Ramos (cell line): ENCODE measurements around the gene SHB.

Source experiments
- in situ Hi-C: fragments of 300-500 bp; cut with MboI; formaldehyde crosslinking; loops from one replicate; pipeline ENCODE4 v1.14.3; 2022; ENCODE audit warnings: low sequenced_read_pairs; ENCODE audit not compliant: unreplicated experiment

Gene SHB

GRCh38 chr9:38065369-38066075, 3.5 kb downstream of the SHB start:
- in situ Hi-C loops: no loop called here

GRCh38 chr9:38064842-38065368, 4.1 kb downstream of the SHB start:
- in situ Hi-C loops: loop anchor here (5.0 kb wide), 1 partner anchor 53 kb away; no protein-coding TSS in a partner anchor

GRCh38 chr9:38063363-38063707, 5.7 kb downstream of the SHB start:
- in situ Hi-C loops: loop anchor here (5.0 kb wide), 1 partner anchor 51 kb away; no protein-coding TSS in a partner anchor

GRCh38 chr9:38062498-38063362, 6.3 kb downstream of the SHB start:
- in situ Hi-C loops: loop anchor here (5.0 kb wide), 1 partner anchor 50 kb away; no protein-coding TSS in a partner anchor

GRCh38 chr9:38062106-38062497, 6.9 kb downstream of the SHB start:
- in situ Hi-C loops: loop anchor here (5.0 kb wide), 1 partner anchor 50 kb away; no protein-coding TSS in a partner anchor

GRCh38 chr9:38061326-38061977, 7.6 kb downstream of the SHB start:
- in situ Hi-C loops: loop anchor here (5.0 kb wide), 1 partner anchor 49 kb away; no protein-coding TSS in a partner anchor

GRCh38 chr9:38060681-38061080, 8.3 kb downstream of the SHB start:
- in situ Hi-C loops: loop anchor here (5.0 kb wide), 1 partner anchor 48 kb away; no protein-coding TSS in a partner anchor

GRCh38 chr9:38059233-38059936, 9.6 kb downstream of the SHB start:
- in situ Hi-C loops: no loop called here

- in situ Hi-C loops: no loop called here
Measured at GRCh38 chr9:38058452-38059232, 10.4 kb downstream of the SHB start.

GRCh38 chr9:38057416-38058195, 11.4 kb downstream of the SHB start:
- in situ Hi-C loops: no loop called here

- in situ Hi-C loops: no loop called here
Measured at GRCh38 chr9:38054653-38055052, 14.4 kb downstream of the SHB start.

- in situ Hi-C loops: no loop called here
Measured at GRCh38 chr9:38053697-38054461, 15.1 kb downstream of the SHB start.

- in situ Hi-C loops: no loop called here
Measured at GRCh38 chr9:38051780-38052546, 17.1 kb downstream of the SHB start.

GRCh38 chr9:38048316-38048969, 20.6 kb downstream of the SHB start:
- in situ Hi-C loops: loop anchor here (10.0 kb wide), 1 partner anchor 56 kb away; no protein-coding TSS in a partner anchor

GRCh38 chr9:38047301-38048251, 21.5 kb downstream of the SHB start:
- in situ Hi-C loops: loop anchor here (10.0 kb wide), 1 partner anchor 57 kb away; no protein-coding TSS in a partner anchor
